HL-60 (cell line): ENCODE data around the gene ABCG1.

ENCODE experiments used
- DNase-seq, 2 experiments: peaks; one replicate each; pipeline ENCODE4 v3.0.0-alpha.2; 2010 to 2020; ENCODE audit warnings: low read depth in 1 of 2, low spot score in 1 of 2
- H3K27ac ChIP-seq: fragments of 250-450 bp; sonication (Bioruptor Pico); replicated peaks from 2 replicates; pipeline ENCODE4 v1.5.1; 2020; ENCODE audit warnings: mild to moderate bottlenecking, moderate library complexity
- H3K27me3 ChIP-seq: fragments of 250-450 bp; sonication (Bioruptor Pico); 2 replicates; pipeline ENCODE4 v1.5.1; 2021; ENCODE audit warnings: mild to moderate bottlenecking, moderate library complexity; ENCODE audit not compliant: insufficient read depth, poor library complexity, severe bottlenecking
- H3K4me3 ChIP-seq: replicated peaks from 2 replicates; pipeline ENCODE4 v1.5.1; 2011; ENCODE audit warnings: mild to moderate bottlenecking, control low read depth, low read length; ENCODE audit not compliant: insufficient read depth
- GABPA ChIP-seq: IDR thresholded peaks from 2 replicates; pipeline ENCODE4 v1.6.1; 2012; ENCODE audit warnings: low read depth
- POLR2AphosphoS5 ChIP-seq: IDR thresholded peaks from 2 replicates; pipeline ENCODE4 v1.6.1; 2012; ENCODE audit warnings: low read depth
- SPI1 ChIP-seq: IDR thresholded peaks from 2 replicates; pipeline ENCODE4 v1.6.1; 2012; ENCODE audit warnings: low read depth, mild to moderate bottlenecking, borderline replicate concordance
- TF ChIP-seq, protein P1 (sequence below): IDR thresholded peaks from one replicate; pipeline ENCODE4 v1.5.1; 2011; ENCODE audit warnings: low read length, control low read depth, inconsistent platforms; ENCODE audit not compliant: insufficient read depth
- TF ChIP-seq, protein P2 (sequence below): IDR thresholded peaks from 2 replicates; pipeline ENCODE4 v1.6.1; 2012; ENCODE audit warnings: low read depth; ENCODE audit not compliant: insufficient replicate concordance

ABCG1 gene

DNA sequence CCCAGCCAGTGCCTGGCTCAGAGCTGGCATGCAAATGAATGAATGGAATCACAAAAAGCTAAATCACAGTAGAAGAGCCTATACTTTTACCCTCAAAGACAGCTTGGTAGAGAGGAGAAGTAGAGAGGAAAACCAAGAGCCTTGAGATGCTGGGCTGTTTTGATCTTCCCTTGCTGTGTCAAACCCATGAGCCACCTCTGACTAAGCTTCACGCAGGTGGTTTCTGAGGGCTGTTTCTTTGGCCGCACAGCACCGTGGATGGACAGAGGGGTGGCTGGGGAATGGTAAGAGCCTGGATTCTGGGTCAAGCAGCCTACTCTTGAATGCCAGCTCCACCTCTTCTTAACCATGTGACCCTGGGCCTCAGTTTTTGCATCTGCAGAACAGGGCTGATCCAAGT is 18.6 kb downstream of the ABCG1 start:
- TF ChIP-seq, protein P1, sequence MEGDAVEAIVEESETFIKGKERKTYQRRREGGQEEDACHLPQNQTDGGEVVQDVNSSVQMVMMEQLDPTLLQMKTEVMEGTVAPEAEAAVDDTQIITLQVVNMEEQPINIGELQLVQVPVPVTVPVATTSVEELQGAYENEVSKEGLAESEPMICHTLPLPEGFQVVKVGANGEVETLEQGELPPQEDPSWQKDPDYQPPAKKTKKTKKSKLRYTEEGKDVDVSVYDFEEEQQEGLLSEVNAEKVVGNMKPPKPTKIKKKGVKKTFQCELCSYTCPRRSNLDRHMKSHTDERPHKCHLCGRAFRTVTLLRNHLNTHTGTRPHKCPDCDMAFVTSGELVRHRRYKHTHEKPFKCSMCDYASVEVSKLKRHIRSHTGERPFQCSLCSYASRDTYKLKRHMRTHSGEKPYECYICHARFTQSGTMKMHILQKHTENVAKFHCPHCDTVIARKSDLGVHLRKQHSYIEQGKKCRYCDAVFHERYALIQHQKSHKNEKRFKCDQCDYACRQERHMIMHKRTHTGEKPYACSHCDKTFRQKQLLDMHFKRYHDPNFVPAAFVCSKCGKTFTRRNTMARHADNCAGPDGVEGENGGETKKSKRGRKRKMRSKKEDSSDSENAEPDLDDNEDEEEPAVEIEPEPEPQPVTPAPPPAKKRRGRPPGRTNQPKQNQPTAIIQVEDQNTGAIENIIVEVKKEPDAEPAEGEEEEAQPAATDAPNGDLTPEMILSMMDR, result no peak
- TF ChIP-seq POLR2AphosphoS5, result no peak
- DNase-seq, result no peak
- Histone ChIP-seq H3K4me3 (no peak overlapping the region), H3K27ac (no peak overlapping the region), H3K27me3 (no peaks in the 10 kb centered on the region)

DNA sequence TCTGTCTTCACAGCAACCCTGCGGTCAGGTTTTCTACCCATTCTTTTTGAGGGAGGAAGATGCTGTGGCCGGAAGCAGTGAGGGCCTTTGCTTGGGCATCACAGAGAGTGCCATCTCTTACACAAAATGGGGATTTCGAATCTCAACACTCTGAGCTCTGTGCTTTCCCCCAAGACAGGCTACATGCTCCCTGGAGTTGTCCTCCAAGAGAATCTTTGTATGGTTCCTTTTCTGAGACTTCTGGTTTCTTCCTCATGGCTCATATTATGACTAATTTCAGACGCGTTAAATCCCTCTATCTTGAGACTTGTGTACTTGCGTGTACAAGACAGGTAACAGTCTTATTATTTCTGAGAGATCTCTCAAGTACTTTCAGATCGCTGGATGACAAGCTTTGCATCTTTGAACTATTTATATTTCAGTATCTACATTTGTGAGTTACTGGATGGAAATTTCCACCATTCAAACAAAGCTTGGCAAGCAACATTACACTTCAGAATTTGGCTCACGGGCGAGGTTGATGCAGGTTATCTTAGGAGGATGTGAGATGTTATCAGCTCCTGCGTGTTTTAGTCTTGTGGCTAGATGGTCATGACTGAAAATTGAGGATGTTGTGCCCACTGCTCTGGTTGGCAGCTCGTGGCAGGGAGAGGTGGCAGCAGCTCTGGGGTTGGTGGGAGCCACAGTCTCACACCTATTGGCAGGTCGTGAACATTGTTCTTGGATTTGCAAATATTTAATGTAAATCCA is 19.4 kb downstream of the ABCG1 start:
- no peak for DNase-seq
- Histone ChIP-seq H3K4me3 (no peak overlapping the region), H3K27ac (no peak overlapping the region)

DNA sequence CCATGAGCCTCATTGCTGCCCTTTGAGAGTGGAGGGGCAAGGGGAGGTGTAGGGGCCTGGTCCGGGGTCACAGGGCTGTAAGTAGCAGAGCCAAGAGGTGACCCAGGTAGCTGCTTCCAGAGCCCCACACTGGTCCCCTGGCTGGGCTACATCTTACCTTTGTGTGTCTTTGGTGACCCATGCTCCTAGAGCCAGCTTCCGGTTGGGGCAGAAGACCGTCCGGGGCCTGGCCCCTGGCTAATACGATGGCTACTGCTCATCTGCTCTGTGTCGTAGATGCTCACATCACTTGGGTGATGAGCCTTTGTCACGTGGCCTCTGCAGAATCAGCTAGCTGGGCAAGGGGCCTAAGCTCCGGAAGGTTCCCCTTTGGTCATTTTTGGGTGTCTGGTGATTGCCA is 20.6 kb downstream of the ABCG1 start:
- no peak for TF ChIP-seq GABPA
- TF ChIP-seq SPI1, result no peak
- TF ChIP-seq POLR2AphosphoS5, result no peak
- TF ChIP-seq, protein P1, result no peak
- TF ChIP-seq, protein P2, sequence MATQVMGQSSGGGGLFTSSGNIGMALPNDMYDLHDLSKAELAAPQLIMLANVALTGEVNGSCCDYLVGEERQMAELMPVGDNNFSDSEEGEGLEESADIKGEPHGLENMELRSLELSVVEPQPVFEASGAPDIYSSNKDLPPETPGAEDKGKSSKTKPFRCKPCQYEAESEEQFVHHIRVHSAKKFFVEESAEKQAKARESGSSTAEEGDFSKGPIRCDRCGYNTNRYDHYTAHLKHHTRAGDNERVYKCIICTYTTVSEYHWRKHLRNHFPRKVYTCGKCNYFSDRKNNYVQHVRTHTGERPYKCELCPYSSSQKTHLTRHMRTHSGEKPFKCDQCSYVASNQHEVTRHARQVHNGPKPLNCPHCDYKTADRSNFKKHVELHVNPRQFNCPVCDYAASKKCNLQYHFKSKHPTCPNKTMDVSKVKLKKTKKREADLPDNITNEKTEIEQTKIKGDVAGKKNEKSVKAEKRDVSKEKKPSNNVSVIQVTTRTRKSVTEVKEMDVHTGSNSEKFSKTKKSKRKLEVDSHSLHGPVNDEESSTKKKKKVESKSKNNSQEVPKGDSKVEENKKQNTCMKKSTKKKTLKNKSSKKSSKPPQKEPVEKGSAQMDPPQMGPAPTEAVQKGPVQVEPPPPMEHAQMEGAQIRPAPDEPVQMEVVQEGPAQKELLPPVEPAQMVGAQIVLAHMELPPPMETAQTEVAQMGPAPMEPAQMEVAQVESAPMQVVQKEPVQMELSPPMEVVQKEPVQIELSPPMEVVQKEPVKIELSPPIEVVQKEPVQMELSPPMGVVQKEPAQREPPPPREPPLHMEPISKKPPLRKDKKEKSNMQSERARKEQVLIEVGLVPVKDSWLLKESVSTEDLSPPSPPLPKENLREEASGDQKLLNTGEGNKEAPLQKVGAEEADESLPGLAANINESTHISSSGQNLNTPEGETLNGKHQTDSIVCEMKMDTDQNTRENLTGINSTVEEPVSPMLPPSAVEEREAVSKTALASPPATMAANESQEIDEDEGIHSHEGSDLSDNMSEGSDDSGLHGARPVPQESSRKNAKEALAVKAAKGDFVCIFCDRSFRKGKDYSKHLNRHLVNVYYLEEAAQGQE, result no peak
- H3K27ac ChIP-seq, result no peak overlapping the region
- no peak overlapping the region for H3K4me3 ChIP-seq
- DNase-seq, result no peak
- H3K27me3 ChIP-seq, result no peaks in the 10 kb centered on the region

More for the DNA sequence above, 19.4 kb downstream of the ABCG1 start:
- H3K27me3 ChIP-seq, result no peaks in the 10 kb centered on the region
- TF ChIP-seq, protein P1, result no peak
- TF ChIP-seq SPI1 (no peak), GABPA (no peak), POLR2AphosphoS5 (no peak)
- TF ChIP-seq, protein P2, result no peak

DNA sequence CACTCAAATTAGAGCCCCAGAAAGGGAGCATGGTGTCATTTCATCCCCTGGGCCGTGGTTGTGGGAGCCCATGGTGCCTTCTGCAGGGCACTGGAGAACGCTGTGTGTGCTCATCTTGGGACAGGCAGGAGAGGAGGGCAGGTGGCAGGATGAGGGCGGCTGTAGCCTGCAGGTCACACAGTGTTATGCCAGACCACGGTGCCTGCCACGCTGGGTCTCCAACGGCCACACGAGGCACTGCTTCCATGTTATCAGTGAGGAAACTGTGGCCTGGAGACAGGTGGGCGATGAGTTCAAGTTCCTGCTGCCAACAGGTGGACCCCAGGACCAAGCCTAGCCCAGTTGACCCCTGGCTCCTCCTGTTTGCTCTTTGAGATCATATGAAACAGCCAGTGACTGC is 21.0 kb downstream of the ABCG1 start:
- DNase-seq, result no peak
- Histone ChIP-seq H3K27me3 (no peaks in the 10 kb centered on the region), H3K27ac (no peak overlapping the region), H3K4me3 (no peak overlapping the region)
- TF ChIP-seq, protein P1, result no peak
- TF ChIP-seq GABPA (no peak), SPI1 (no peak), POLR2AphosphoS5 (no peak)
- TF ChIP-seq, protein P2, result no peak
